NB4 (cell line): ENCODE data around the gene MAPRE2.

Experiments used
- MYC ChIP-seq: IDR thresholded peaks from 2 replicates; pipeline ENCODE4 v1.6.1; 2011; ENCODE audit warnings: low read depth, low read length
- POLR2A ChIP-seq: IDR thresholded peaks from 2 replicates; pipeline ENCODE4 v1.6.1; 2011; ENCODE audit warnings: mild to moderate bottlenecking; ENCODE audit not compliant: insufficient read length; ENCODE audit errors: extremely low read depth
- TF ChIP-seq, protein P1 (sequence below): IDR thresholded peaks from one replicate; pipeline ENCODE4 v1.5.1; 2012; ENCODE audit warnings: low read depth, low read length
- TF ChIP-seq, protein P2 (sequence below): IDR thresholded peaks from 2 replicates; pipeline ENCODE4 v1.6.1; 2011; ENCODE audit warnings: low read depth, low read length

GRCh38 chr18:35128675-35129074 is 87.5 kb downstream of the MAPRE2 start:
- TF ChIP-seq, protein P1, sequence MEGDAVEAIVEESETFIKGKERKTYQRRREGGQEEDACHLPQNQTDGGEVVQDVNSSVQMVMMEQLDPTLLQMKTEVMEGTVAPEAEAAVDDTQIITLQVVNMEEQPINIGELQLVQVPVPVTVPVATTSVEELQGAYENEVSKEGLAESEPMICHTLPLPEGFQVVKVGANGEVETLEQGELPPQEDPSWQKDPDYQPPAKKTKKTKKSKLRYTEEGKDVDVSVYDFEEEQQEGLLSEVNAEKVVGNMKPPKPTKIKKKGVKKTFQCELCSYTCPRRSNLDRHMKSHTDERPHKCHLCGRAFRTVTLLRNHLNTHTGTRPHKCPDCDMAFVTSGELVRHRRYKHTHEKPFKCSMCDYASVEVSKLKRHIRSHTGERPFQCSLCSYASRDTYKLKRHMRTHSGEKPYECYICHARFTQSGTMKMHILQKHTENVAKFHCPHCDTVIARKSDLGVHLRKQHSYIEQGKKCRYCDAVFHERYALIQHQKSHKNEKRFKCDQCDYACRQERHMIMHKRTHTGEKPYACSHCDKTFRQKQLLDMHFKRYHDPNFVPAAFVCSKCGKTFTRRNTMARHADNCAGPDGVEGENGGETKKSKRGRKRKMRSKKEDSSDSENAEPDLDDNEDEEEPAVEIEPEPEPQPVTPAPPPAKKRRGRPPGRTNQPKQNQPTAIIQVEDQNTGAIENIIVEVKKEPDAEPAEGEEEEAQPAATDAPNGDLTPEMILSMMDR = no peak
- TF ChIP-seq POLR2A (no peak), MYC (no peak)
- TF ChIP-seq, protein P2, sequence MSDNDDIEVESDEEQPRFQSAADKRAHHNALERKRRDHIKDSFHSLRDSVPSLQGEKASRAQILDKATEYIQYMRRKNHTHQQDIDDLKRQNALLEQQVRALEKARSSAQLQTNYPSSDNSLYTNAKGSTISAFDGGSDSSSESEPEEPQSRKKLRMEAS = no peak
